Measurements from ENCODE around the gene GAREM1. TPM values are rescaled to one million over a fixed set of nuclear protein-coding genes. Genes with fewer than 3 reads are reported as not detected.

GAREM1 gene
- total RNA-seq, 1 donor from 2014 or later, result 9.0 TPM

GRCh38 chr18:32353257-32353656 lies 117.4 kb downstream of the GAREM1 start:
- H3K36me3 Mint-ChIP-seq (ENCODE audit: low read depth, unreplicated experiment), result no peaks in the 10 kb centered on the region
- H3K4me3 ChIP-seq (ENCODE audit: insufficient read depth, low read depth, low read length), result no peak overlapping the region
- peaks cover 46% of the 10 kb centered on the region for H3K4me1 Mint-ChIP-seq (ENCODE audit: low read depth, unreplicated experiment)
- no peaks in the 10 kb centered on the region for H3K79me2 ChIP-seq (ENCODE audit: insufficient read depth, low read length)
- H4K20me1 ChIP-seq (ENCODE audit: insufficient read depth, low read length), result no peaks in the 10 kb centered on the region
- DNase-seq (ENCODE audit: low read depth) (no peak), FAIRE-seq (no peak)
- H3K9me3 Mint-ChIP-seq (ENCODE audit: unreplicated experiment), result no peaks in the 10 kb centered on the region
- no peaks in the 10 kb centered on the region for H3K27me3 ChIP-seq (ENCODE audit: insufficient read depth, low read length)
- H2AFZ ChIP-seq (ENCODE audit: low read depth, low read length), result no peak overlapping the region
- no peak overlapping the region for H3K4me2 ChIP-seq (ENCODE audit: low read length)
- H3K9ac ChIP-seq (ENCODE audit: low read length), result no peak overlapping the region
- H3K27ac Mint-ChIP-seq (ENCODE audit: unreplicated experiment), result no peak overlapping the region
- no peak overlapping the region for H3K4me3 Mint-ChIP-seq (ENCODE audit: unreplicated experiment)
- TF ChIP-seq, protein P1, sequence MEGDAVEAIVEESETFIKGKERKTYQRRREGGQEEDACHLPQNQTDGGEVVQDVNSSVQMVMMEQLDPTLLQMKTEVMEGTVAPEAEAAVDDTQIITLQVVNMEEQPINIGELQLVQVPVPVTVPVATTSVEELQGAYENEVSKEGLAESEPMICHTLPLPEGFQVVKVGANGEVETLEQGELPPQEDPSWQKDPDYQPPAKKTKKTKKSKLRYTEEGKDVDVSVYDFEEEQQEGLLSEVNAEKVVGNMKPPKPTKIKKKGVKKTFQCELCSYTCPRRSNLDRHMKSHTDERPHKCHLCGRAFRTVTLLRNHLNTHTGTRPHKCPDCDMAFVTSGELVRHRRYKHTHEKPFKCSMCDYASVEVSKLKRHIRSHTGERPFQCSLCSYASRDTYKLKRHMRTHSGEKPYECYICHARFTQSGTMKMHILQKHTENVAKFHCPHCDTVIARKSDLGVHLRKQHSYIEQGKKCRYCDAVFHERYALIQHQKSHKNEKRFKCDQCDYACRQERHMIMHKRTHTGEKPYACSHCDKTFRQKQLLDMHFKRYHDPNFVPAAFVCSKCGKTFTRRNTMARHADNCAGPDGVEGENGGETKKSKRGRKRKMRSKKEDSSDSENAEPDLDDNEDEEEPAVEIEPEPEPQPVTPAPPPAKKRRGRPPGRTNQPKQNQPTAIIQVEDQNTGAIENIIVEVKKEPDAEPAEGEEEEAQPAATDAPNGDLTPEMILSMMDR (IDR thresholded peaks at IDR 0.05; ENCODE audit: insufficient read depth, low read depth, low read length), result no peak
- no peak for TF ChIP-seq EZH2 (IDR thresholded peaks at IDR 0.05; ENCODE audit: insufficient read depth, low read length)
- H3K9me3 ChIP-seq (ENCODE audit: insufficient read depth, low read depth, low read length), result no peaks in the 10 kb centered on the region
- H3K27me3 Mint-ChIP-seq (ENCODE audit: low read depth, unreplicated experiment), result no peaks in the 10 kb centered on the region
- H3K4me1 ChIP-seq (ENCODE audit: insufficient read depth, low read length), result peaks cover 35% of the 10 kb centered on the region
- no peaks in the 10 kb centered on the region for H3K36me3 ChIP-seq (ENCODE audit: insufficient read depth, low read length)
- no peak overlapping the region for H3K27ac ChIP-seq (ENCODE audit: low read depth, low read length)

DNA sequence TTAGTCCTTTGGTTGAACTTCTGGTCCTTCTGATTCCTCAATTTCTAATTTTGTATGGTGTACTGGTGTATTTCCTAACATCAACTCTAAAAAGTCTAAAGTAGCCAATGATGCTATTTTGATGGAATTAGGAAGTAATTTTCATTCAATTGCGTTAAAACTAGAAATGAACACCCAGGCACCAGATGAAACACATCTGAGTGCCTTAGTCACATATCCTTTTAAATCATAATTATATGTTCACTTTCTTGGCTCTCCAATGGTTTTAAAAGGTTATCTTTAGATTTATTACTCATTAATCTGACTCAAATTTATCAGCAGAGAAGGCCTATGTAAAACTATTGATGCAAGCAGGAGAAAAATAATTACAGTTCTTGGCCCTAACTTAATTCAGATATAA lies 119.7 kb downstream of the GAREM1 start:
- Mint-ChIP-seq H3K27ac (ENCODE audit: unreplicated experiment) (peak overlapping the region; percentile 99), H3K9me3 (ENCODE audit: unreplicated experiment) (no peaks in the 10 kb centered on the region), H3K4me1 (ENCODE audit: low read depth, unreplicated experiment) (peaks cover 49% of the 10 kb centered on the region), H3K27me3 (ENCODE audit: low read depth, unreplicated experiment) (no peaks in the 10 kb centered on the region), H3K4me3 (ENCODE audit: unreplicated experiment) (no peak overlapping the region), H3K36me3 (ENCODE audit: low read depth, unreplicated experiment) (no peaks in the 10 kb centered on the region)
- DNase-seq (ENCODE audit: low read depth) (peak; percentile 69), FAIRE-seq (no peak)
- no peaks in the 10 kb centered on the region for H3K79me2 ChIP-seq (ENCODE audit: insufficient read depth, low read length)
- no peaks in the 10 kb centered on the region for H4K20me1 ChIP-seq (ENCODE audit: insufficient read depth, low read length)
- no peak overlapping the region for H3K4me2 ChIP-seq (ENCODE audit: low read length)
- H3K9ac ChIP-seq (ENCODE audit: low read length), result no peak overlapping the region
- peak overlapping the region; percentile 98 for H3K27ac ChIP-seq (ENCODE audit: low read depth, low read length)
- H3K27me3 ChIP-seq (ENCODE audit: insufficient read depth, low read length), result no peaks in the 10 kb centered on the region
- no peaks in the 10 kb centered on the region for H3K9me3 ChIP-seq (ENCODE audit: insufficient read depth, low read depth, low read length)
- peaks cover 32% of the 10 kb centered on the region for H3K4me1 ChIP-seq (ENCODE audit: insufficient read depth, low read length)
- H2AFZ ChIP-seq (ENCODE audit: low read depth, low read length), result no peak overlapping the region
- TF ChIP-seq, protein P1 (IDR thresholded peaks at IDR 0.05; ENCODE audit: insufficient read depth, low read depth, low read length), result no peak
- no peak for TF ChIP-seq EZH2 (IDR thresholded peaks at IDR 0.05; ENCODE audit: insufficient read depth, low read length)
- no peaks in the 10 kb centered on the region for H3K36me3 ChIP-seq (ENCODE audit: insufficient read depth, low read length)
- no peak overlapping the region for H3K4me3 ChIP-seq (ENCODE audit: insufficient read depth, low read depth, low read length)

- H4K20me1 ChIP-seq (ENCODE audit: insufficient read depth, low read length), result no peaks in the 10 kb centered on the region
- H3K9me3 Mint-ChIP-seq (ENCODE audit: unreplicated experiment), result no peaks in the 10 kb centered on the region
- H3K9ac ChIP-seq (ENCODE audit: low read length), result peak overlapping the region; percentile 88
- no peaks in the 10 kb centered on the region for H3K27me3 Mint-ChIP-seq (ENCODE audit: low read depth, unreplicated experiment)
- peak overlapping the region; percentile 99 for H3K27ac Mint-ChIP-seq (ENCODE audit: unreplicated experiment)
- no peaks in the 10 kb centered on the region for H3K36me3 Mint-ChIP-seq (ENCODE audit: low read depth, unreplicated experiment)
- peaks cover 40% of the 10 kb centered on the region for H3K4me1 Mint-ChIP-seq (ENCODE audit: low read depth, unreplicated experiment)
- DNase-seq (ENCODE audit: low read depth) (peak; percentile 97), FAIRE-seq (peak; percentile 98)
- TF ChIP-seq EZH2 (IDR thresholded peaks at IDR 0.05; ENCODE audit: insufficient read depth, low read length), result no peak
- TF ChIP-seq, protein P1 (IDR thresholded peaks at IDR 0.05; ENCODE audit: insufficient read depth, low read depth, low read length), result no peak
- no peaks in the 10 kb centered on the region for H3K9me3 ChIP-seq (ENCODE audit: insufficient read depth, low read depth, low read length)
- H3K4me1 ChIP-seq (ENCODE audit: insufficient read depth, low read length), result peaks cover 27% of the 10 kb centered on the region
- H2AFZ ChIP-seq (ENCODE audit: low read depth, low read length), result peak overlapping the region; percentile 67
- peak overlapping the region; percentile 85 for H3K4me2 ChIP-seq (ENCODE audit: low read length)
- peak overlapping the region; percentile 51 for H3K4me3 ChIP-seq (ENCODE audit: insufficient read depth, low read depth, low read length)
- no peaks in the 10 kb centered on the region for H3K36me3 ChIP-seq (ENCODE audit: insufficient read depth, low read length)
- no peaks in the 10 kb centered on the region for H3K27me3 ChIP-seq (ENCODE audit: insufficient read depth, low read length)
- H3K27ac ChIP-seq (ENCODE audit: low read depth, low read length), result peak overlapping the region; percentile 98
- no peaks in the 10 kb centered on the region for H3K79me2 ChIP-seq (ENCODE audit: insufficient read depth, low read length)
- peak overlapping the region; percentile 55 for H3K4me3 Mint-ChIP-seq (ENCODE audit: unreplicated experiment)
Observed at GRCh38 chr18:32349728-32350395, 120.8 kb downstream of the GAREM1 start.

Data from astrocyte (in vitro differentiated cells and primary cell).